KMS-11 (cell line): ENCODE results near the gene ZNF185.

Source experiments
- H2AFZ ChIP-seq: fragments of 200-600 bp; sonication (generic); 2 replicates; pipeline ENCODE4 v1.6.1; 2016; ENCODE audit warnings: antibody characterized with exemption, mixed run types, low read depth
- H3K27ac ChIP-seq: fragments of 200-600 bp; sonication (generic); 2 replicates; pipeline ENCODE4 v1.6.1; 2016; ENCODE audit warnings: mild to moderate bottlenecking, mixed run types
- H3K27me3 ChIP-seq: fragments of 200-600 bp; sonication (generic); 2 replicates; pipeline ENCODE4 v1.6.1; 2017; ENCODE audit warnings: mild to moderate bottlenecking, low read depth, mixed run types, moderate library complexity; ENCODE audit not compliant: insufficient read depth
- H3K36me3 ChIP-seq: fragments of 200-600 bp; sonication (generic); 2 replicates; pipeline ENCODE4 v1.6.1; 2017; ENCODE audit warnings: mild to moderate bottlenecking, mixed run types; ENCODE audit not compliant: insufficient read depth
- H3K4me1 ChIP-seq: fragments of 200-600 bp; sonication (generic); 2 replicates; pipeline ENCODE4 v1.6.1; 2016; ENCODE audit warnings: mild to moderate bottlenecking, low read depth, mixed run types; ENCODE audit not compliant: poor library complexity, severe bottlenecking
- H3K4me2 ChIP-seq: fragments of 200-600 bp; sonication (generic); 2 replicates; pipeline ENCODE4 v1.7.0; 2016; ENCODE audit warnings: mild to moderate bottlenecking, mixed run types
- H3K4me3 ChIP-seq: fragments of 200-600 bp; sonication (generic); IDR thresholded peaks from 2 replicates; pipeline ENCODE4 v1.6.1; 2017; ENCODE audit warnings: low read depth, low read length, mixed read lengths; ENCODE audit not compliant: insufficient read depth
- H3K79me2 ChIP-seq: fragments of 200-600 bp; sonication (generic); 2 replicates; pipeline ENCODE4 v1.6.1; 2016; ENCODE audit warnings: low read depth, mixed run types; ENCODE audit not compliant: insufficient read depth
- H3K9ac ChIP-seq: fragments of 200-600 bp; sonication (generic); 2 replicates; pipeline ENCODE4 v1.6.1; 2016; ENCODE audit warnings: mild to moderate bottlenecking, mixed run types
- H4K20me1 ChIP-seq: fragments of 200-600 bp; sonication (generic); 2 replicates; pipeline ENCODE4 v1.6.1; 2016; ENCODE audit warnings: mild to moderate bottlenecking, mixed run types; ENCODE audit not compliant: insufficient read depth
- TF ChIP-seq, protein P1 (sequence below): fragments of 200-600 bp; sonication (generic); conservative IDR thresholded peaks from 2 replicates; pipeline ENCODE4 v1.6.1; 2017; ENCODE audit warnings: low read depth, mild to moderate bottlenecking, antibody characterized with exemption, low read length, moderate library complexity, mixed read lengths

The ZNF185 gene

DNA sequence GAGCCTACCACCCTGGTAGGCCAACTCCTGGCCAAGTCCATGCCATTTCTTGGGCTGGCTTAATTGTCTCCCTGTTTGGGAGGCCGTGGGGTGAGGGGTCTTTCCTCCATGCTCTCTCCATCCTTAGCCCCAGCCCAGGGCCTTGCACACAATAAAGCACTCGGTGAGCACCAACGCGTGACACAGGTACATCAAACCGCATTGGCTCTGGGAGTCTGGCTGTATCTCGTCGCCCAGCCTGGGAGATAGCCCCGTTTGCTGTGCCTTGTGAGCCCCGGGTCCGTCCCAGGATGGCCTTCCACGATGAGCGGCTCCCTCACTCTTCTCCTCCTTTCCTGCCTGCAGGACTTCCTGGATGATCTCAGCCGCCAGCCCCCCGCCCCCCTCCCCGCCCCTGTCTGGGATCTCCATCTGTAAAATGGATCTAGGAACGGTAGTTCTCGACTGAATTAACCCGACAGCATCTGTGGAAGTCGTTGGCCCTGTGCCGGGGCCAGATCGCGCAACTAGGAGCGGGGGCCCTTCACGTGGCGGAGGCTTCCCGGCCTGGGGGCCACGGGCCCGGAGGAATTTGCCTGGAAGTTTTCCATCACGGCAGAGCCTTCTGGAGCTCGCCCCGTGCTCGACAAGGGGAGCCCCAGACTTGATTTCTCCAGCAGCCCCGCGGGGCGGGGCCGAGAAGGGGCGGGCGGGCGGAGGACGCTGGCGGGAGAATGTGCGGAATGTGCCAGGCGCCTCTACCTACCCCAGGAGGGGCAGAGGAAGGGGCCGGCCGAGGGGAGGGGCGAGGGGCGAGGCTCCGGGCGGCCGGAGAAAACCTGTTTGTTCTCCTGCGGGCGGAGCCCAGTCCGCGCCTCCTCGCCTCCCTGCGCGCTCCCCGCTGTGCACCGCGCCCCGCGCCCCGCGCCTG lies at the start of gene ZNF185:
Gene ZNF185 (plus strand): TSS at position 846 of the 910 bp plus-strand sequence. CDS start 16,423 bp downstream, outside the sequence.
- Histone ChIP-seq H3K79me2 (no peaks in the 10 kb centered on the region), H3K27ac (no peak within 1 kb of the TSS), H3K27me3 (no peaks in the 10 kb centered on the region; the same call in 1 of the 2 replicates), H3K4me2 (no peak within 1 kb of the TSS), H4K20me1 (no peaks in the 10 kb centered on the region), H3K4me3 (no peak within 1 kb of the TSS), H2AFZ (no peak within 1 kb of the TSS), H3K9ac (no peak within 1 kb of the TSS), H3K36me3 (no peaks in the 10 kb centered on the region), H3K4me1 (no peaks in the 10 kb centered on the region)
- TF ChIP-seq, protein P1, sequence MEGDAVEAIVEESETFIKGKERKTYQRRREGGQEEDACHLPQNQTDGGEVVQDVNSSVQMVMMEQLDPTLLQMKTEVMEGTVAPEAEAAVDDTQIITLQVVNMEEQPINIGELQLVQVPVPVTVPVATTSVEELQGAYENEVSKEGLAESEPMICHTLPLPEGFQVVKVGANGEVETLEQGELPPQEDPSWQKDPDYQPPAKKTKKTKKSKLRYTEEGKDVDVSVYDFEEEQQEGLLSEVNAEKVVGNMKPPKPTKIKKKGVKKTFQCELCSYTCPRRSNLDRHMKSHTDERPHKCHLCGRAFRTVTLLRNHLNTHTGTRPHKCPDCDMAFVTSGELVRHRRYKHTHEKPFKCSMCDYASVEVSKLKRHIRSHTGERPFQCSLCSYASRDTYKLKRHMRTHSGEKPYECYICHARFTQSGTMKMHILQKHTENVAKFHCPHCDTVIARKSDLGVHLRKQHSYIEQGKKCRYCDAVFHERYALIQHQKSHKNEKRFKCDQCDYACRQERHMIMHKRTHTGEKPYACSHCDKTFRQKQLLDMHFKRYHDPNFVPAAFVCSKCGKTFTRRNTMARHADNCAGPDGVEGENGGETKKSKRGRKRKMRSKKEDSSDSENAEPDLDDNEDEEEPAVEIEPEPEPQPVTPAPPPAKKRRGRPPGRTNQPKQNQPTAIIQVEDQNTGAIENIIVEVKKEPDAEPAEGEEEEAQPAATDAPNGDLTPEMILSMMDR = no peak

DNA sequence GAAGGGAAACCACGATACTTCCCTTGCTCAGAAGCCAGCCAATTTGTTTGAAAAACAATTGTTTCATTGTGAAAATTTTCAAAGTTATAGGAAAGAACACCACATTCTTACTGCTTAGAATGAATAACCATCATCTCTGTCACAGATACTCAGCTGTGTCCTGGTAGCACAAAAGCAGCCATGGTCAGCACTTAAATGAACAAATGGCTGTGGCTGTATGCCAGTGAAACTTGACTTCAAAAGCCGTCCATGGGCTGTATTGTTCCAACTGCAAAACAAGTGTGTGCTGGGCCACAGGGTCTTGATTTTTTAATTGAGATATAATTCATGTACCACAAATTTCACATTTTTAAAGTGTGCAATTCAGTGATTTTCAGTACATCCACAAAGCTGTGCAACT lies 47.4 kb upstream of the ZNF185 start:
- Histone ChIP-seq H4K20me1 (no peaks in the 10 kb centered on the region), H3K79me2 (no peaks in the 10 kb centered on the region), H3K27me3 (no peaks in the 10 kb centered on the region), H3K27ac (no peak overlapping the region), H3K36me3 (no peaks in the 10 kb centered on the region; the same call in 1 of the 2 replicates), H2AFZ (no peak overlapping the region), H3K9ac (no peak overlapping the region), H3K4me2 (no peak overlapping the region), H3K4me3 (no peak overlapping the region), H3K4me1 (no peaks in the 10 kb centered on the region)
- TF ChIP-seq, protein P1 = no peak

DNA sequence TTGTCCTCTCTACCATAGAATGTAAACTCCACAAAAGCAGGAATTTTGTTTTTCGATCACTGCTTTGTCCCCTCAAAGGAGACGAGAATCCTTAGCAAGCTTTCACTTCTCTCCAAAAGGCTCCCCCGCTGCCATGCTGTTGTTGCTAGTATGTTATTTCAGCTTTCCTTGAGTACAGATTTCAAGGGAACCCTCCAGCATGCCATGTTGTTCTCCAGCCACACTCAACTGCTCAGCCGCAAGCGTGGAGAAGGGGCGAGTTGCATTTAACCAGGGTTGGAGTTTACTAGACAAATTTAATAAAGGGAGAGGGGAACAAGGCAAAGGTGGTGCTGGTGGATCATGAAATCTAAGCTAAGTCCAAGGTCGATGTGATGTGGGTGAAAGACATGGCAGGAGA lies 43.9 kb upstream of the ZNF185 start:
- Histone ChIP-seq H3K4me3 (no peak overlapping the region), H3K27ac (no peak overlapping the region), H3K36me3 (no peaks in the 10 kb centered on the region), H3K9ac (no peak overlapping the region), H3K4me1 (no peaks in the 10 kb centered on the region), H4K20me1 (no peaks in the 10 kb centered on the region), H3K27me3 (no peaks in the 10 kb centered on the region), H2AFZ (no peak overlapping the region), H3K4me2 (no peak overlapping the region), H3K79me2 (no peaks in the 10 kb centered on the region)
- TF ChIP-seq, protein P1 = no peak

DNA sequence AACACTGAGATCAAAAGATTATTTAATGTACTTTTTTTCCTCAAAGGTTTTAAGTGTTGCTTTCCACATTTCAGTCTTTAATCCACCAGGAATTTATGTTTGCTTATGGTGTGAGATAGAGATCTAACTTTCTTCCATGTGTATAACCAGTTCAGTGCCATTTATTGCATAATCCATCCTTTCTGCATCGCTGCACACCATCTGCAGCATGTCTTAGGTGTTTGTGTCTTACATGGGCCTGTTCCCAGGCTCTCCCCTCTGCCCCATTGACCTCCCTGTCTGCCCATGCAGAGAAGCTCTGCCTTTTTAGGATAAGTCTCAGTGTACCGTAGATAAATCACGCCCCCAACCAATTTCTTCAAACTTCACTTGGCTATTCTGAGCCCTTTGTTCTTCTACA lies 36.8 kb upstream of the ZNF185 start:
- H3K36me3 ChIP-seq = no peaks in the 10 kb centered on the region
- no peak overlapping the region for H3K4me2 ChIP-seq
- TF ChIP-seq, protein P1 = no peak
- H3K9ac ChIP-seq = no peak overlapping the region
- H3K79me2 ChIP-seq = no peaks in the 10 kb centered on the region
- no peaks in the 10 kb centered on the region for H4K20me1 ChIP-seq
- H3K4me3 ChIP-seq = no peak overlapping the region
- H3K27me3 ChIP-seq = no peaks in the 10 kb centered on the region
- no peaks in the 10 kb centered on the region for H3K4me1 ChIP-seq
- H3K27ac ChIP-seq = no peak overlapping the region
- H2AFZ ChIP-seq = no peak overlapping the region
